Progenitor cell of endocrine pancreas (in vitro differentiated cells): ENCODE data around the gene CDK14. TPM values are rescaled to one million over a fixed set of nuclear protein-coding genes. Genes with fewer than 3 reads are reported as not detected.

Experiments used
- DNase-seq: peaks from one replicate; pipeline ENCODE4 v3.0.0; 2021; ENCODE audit warnings: low spot score; ENCODE audit not compliant: unreplicated experiment
- H3K27ac Mint-ChIP-seq: 2 replicates; pipeline ENCODE4 v1.8.0; 2021; ENCODE audit warnings: mild to moderate bottlenecking, moderate library complexity, mixed read lengths
- H3K27me3 Mint-ChIP-seq: 2 replicates; pipeline ENCODE4 v1.8.0; 2021; ENCODE audit warnings: mixed read lengths
- H3K36me3 Mint-ChIP-seq: 2 replicates; pipeline ENCODE4 v1.8.0; 2022; ENCODE audit warnings: mixed read lengths; ENCODE audit not compliant: insufficient read depth
- H3K4me1 Mint-ChIP-seq: 2 replicates; pipeline ENCODE4 v1.8.0; 2021; ENCODE audit warnings: low read depth, mixed read lengths
- H3K4me3 Mint-ChIP-seq: 2 replicates; pipeline ENCODE4 v1.8.0; 2021; ENCODE audit warnings: low read depth, mild to moderate bottlenecking, moderate library complexity, mixed read lengths
- H3K9me3 Mint-ChIP-seq: 2 replicates; pipeline ENCODE4 v1.8.0; 2021; ENCODE audit warnings: low read depth, mixed read lengths
- CTCF ChIP-seq: fragments of 200-600 bp; sonication (generic); IDR thresholded peaks from one replicate; pipeline ENCODE4 v1.5.0; 2021; ENCODE audit warnings: antibody characterized with exemption, mild to moderate bottlenecking; ENCODE audit not compliant: unreplicated experiment
- total RNA-seq: library from RNA; stranded (reverse); gene quantifications from 2 replicates; pipeline ENCODE4 v1.2.1, GENCODE V29; 2021

The CDK14 gene
- total RNA-seq, 1 donor from 2014 or later = 117 TPM

GRCh38 chr7:90736968-90737939 is 141.1 kb downstream of the CDK14 start:
- DNase-seq = no peak
- Mint-ChIP-seq H3K27me3 (no peaks in the 10 kb centered on the region), H3K36me3 (peaks cover 44% of the 10 kb centered on the region), H3K27ac (no peak overlapping the region), H3K9me3 (peaks cover 23% of the 10 kb centered on the region), H3K4me3 (no peak overlapping the region), H3K4me1 (peaks cover 16% of the 10 kb centered on the region)
- no peak for TF ChIP-seq CTCF

- peaks cover 14% of the 10 kb centered on the region for H3K9me3 Mint-ChIP-seq
- no peaks in the 10 kb centered on the region for H3K27me3 Mint-ChIP-seq
- H3K27ac Mint-ChIP-seq = no peak overlapping the region
- H3K4me3 Mint-ChIP-seq = no peak overlapping the region
- no peak for TF ChIP-seq CTCF
- no peak for DNase-seq
- peaks cover 16% of the 10 kb centered on the region for H3K4me1 Mint-ChIP-seq
- peaks cover 34% of the 10 kb centered on the region for H3K36me3 Mint-ChIP-seq
Measured at GRCh38 chr7:90738249-90738648, 142.1 kb downstream of the CDK14 start.

GRCh38 chr7:90739716-90740115 is 143.6 kb downstream of the CDK14 start:
- Mint-ChIP-seq H3K4me1 (peaks cover 19% of the 10 kb centered on the region), H3K36me3 (peaks cover 20% of the 10 kb centered on the region), H3K27ac (no peak overlapping the region), H3K27me3 (no peaks in the 10 kb centered on the region), H3K4me3 (no peak overlapping the region), H3K9me3 (no peaks in the 10 kb centered on the region)
- TF ChIP-seq CTCF = no peak
- DNase-seq = no peak

- no peak overlapping the region for H3K4me3 Mint-ChIP-seq
- peaks cover 19% of the 10 kb centered on the region for H3K36me3 Mint-ChIP-seq
- peaks cover 3% of the 10 kb centered on the region for H3K9me3 Mint-ChIP-seq
- no peak for DNase-seq
- TF ChIP-seq CTCF = no peak
- H3K27me3 Mint-ChIP-seq = no peaks in the 10 kb centered on the region
- no peak overlapping the region for H3K27ac Mint-ChIP-seq
- H3K4me1 Mint-ChIP-seq = peaks cover 20% of the 10 kb centered on the region
Measured at GRCh38 chr7:90740386-90740785, 144.3 kb downstream of the CDK14 start.

- peaks cover 3% of the 10 kb centered on the region for H3K9me3 Mint-ChIP-seq
- DNase-seq = no peak
- peaks cover 9% of the 10 kb centered on the region for H3K36me3 Mint-ChIP-seq
- no peak overlapping the region for H3K4me3 Mint-ChIP-seq
- no peaks in the 10 kb centered on the region for H3K27me3 Mint-ChIP-seq
- H3K27ac Mint-ChIP-seq = no peak overlapping the region
- no peak for TF ChIP-seq CTCF
- H3K4me1 Mint-ChIP-seq = peaks cover 22% of the 10 kb centered on the region
Measured at GRCh38 chr7:90743626-90744025, 147.5 kb downstream of the CDK14 start.
